Uterus (tissue), 2 donors: ENCODE data around the gene PLEKHA4.

Source experiments
- POLR2A ChIP-seq, 2 donors: fragments of 450-650 bp; IDR thresholded peaks; one replicate each; pipeline ENCODE4 v1.6.1; 2016; ENCODE audit warnings: antibody characterized with exemption in 2 of 2, mild to moderate bottlenecking in 1 of 2, moderate library complexity in 1 of 2
- TF ChIP-seq, protein P1 (sequence below), 4 experiments: fragments of 200-600 bp in 2 of 4; fragments of 450-650 bp in 2 of 4; sonication (generic) in 2 of 4; IDR thresholded peaks; one replicate each; pipeline ENCODE4 v1.5.1; 2016 to 2019; ENCODE audit warnings: antibody characterized with exemption in 4 of 4, mild to moderate bottlenecking in 2 of 4, moderate library complexity in 1 of 4

GRCh38 chr19:48895226-48895625 is 26.8 kb upstream of the PLEKHA4 start:
- TF ChIP-seq, protein P1, sequence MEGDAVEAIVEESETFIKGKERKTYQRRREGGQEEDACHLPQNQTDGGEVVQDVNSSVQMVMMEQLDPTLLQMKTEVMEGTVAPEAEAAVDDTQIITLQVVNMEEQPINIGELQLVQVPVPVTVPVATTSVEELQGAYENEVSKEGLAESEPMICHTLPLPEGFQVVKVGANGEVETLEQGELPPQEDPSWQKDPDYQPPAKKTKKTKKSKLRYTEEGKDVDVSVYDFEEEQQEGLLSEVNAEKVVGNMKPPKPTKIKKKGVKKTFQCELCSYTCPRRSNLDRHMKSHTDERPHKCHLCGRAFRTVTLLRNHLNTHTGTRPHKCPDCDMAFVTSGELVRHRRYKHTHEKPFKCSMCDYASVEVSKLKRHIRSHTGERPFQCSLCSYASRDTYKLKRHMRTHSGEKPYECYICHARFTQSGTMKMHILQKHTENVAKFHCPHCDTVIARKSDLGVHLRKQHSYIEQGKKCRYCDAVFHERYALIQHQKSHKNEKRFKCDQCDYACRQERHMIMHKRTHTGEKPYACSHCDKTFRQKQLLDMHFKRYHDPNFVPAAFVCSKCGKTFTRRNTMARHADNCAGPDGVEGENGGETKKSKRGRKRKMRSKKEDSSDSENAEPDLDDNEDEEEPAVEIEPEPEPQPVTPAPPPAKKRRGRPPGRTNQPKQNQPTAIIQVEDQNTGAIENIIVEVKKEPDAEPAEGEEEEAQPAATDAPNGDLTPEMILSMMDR (IDR thresholded peaks at IDR 0.05): no peak
- no peak for TF ChIP-seq POLR2A (IDR thresholded peaks at IDR 0.05)
